Measurements from ENCODE around the gene PCDH15. TPM values are rescaled to one million over a fixed set of nuclear protein-coding genes. Genes with fewer than 3 reads are reported as not detected.

The PCDH15 gene
- total and polyA plus RNA-seq, 2 experiments from 2014 or later: not detected

- Histone ChIP-seq H3K4me3 (no peak overlapping the region), H3K36me3 (ENCODE audit: low read depth) (no peaks in the 10 kb centered on the region), H4K20me1 (ENCODE audit: insufficient read depth) (no peaks in the 10 kb centered on the region), H3F3A (ENCODE audit: insufficient read depth) (no peaks in the 10 kb centered on the region), H3K79me2 (ENCODE audit: insufficient read depth) (no peaks in the 10 kb centered on the region), H3K4me1 (ENCODE audit: insufficient read depth) (no peaks in the 10 kb centered on the region), H3K9me3 (ENCODE audit: low read depth) (no peaks in the 10 kb centered on the region), H3K9ac (no peak overlapping the region), H3K27ac (no peak overlapping the region), H3K9me2 (ENCODE audit: insufficient read depth) (no peaks in the 10 kb centered on the region), H3K4me2 (ENCODE audit: unreplicated experiment) (no peak overlapping the region), H3K27me3 (replicated peaks; ENCODE audit: insufficient read depth) (no peaks in the 10 kb centered on the region), H2AFZ (no peak overlapping the region)
- TF ChIP-seq EZH2 (IDR thresholded peaks at IDR 0.05; ENCODE audit: insufficient read depth, poor library complexity, severe bottlenecking) (no peak), EZH2phosphoT487 (IDR thresholded peaks at IDR 0.05; ENCODE audit: insufficient read depth, low read depth) (no peak)
- 34 to 38% methylated on average over 2 of the region's 2 CpGs for WGBS, 2 experiments (ENCODE audit: low coverage in 1 of 2, low lambda C conversion rate in 2 of 2, missing lambda C conversion rate in 2 of 2)
- in situ Hi-C loops (cut with MboI): no loop called here
- DNase-seq: no peak
These were observed 516.4 kb downstream of the PCDH15 start for GRCh38 chr10:54284526-54285193.

GRCh38 chr10:54282012-54282411, 519.0 kb downstream of the PCDH15 start:
- in situ Hi-C loops (cut with MboI): no loop called here
- 1 to 2% methylated on average over 2 of the region's 2 CpGs for WGBS, 2 experiments (ENCODE audit: low coverage in 1 of 2, low lambda C conversion rate in 2 of 2, missing lambda C conversion rate in 2 of 2)
- no peak overlapping the region for H3K27ac ChIP-seq
- no peak for DNase-seq
- no peaks in the 10 kb centered on the region for H3K4me1 ChIP-seq (ENCODE audit: insufficient read depth)
- H3K9ac ChIP-seq: no peak overlapping the region
- no peaks in the 10 kb centered on the region for H3K27me3 ChIP-seq (replicated peaks; ENCODE audit: insufficient read depth)
- no peak overlapping the region for H2AFZ ChIP-seq
- no peaks in the 10 kb centered on the region for H3K9me2 ChIP-seq (ENCODE audit: insufficient read depth)
- H3K4me2 ChIP-seq (ENCODE audit: unreplicated experiment): no peak overlapping the region
- H4K20me1 ChIP-seq (ENCODE audit: insufficient read depth): no peaks in the 10 kb centered on the region
- no peaks in the 10 kb centered on the region for H3K79me2 ChIP-seq (ENCODE audit: insufficient read depth)
- no peaks in the 10 kb centered on the region for H3F3A ChIP-seq (ENCODE audit: insufficient read depth)
- no peaks in the 10 kb centered on the region for H3K9me3 ChIP-seq (ENCODE audit: low read depth)
- no peak for TF ChIP-seq EZH2 (IDR thresholded peaks at IDR 0.05; ENCODE audit: insufficient read depth, poor library complexity, severe bottlenecking)
- TF ChIP-seq EZH2phosphoT487 (IDR thresholded peaks at IDR 0.05; ENCODE audit: insufficient read depth, low read depth): no peak
- no peaks in the 10 kb centered on the region for H3K36me3 ChIP-seq (ENCODE audit: low read depth)
- H3K4me3 ChIP-seq: no peak overlapping the region

- no peaks in the 10 kb centered on the region for H3K4me1 ChIP-seq (ENCODE audit: insufficient read depth)
- H3K36me3 ChIP-seq (ENCODE audit: low read depth): no peaks in the 10 kb centered on the region
- H3K27ac ChIP-seq: no peak overlapping the region
- H3K4me3 ChIP-seq: no peak overlapping the region
- DNase-seq: no peak
- TF ChIP-seq EZH2 (IDR thresholded peaks at IDR 0.05; ENCODE audit: insufficient read depth, poor library complexity, severe bottlenecking): no peak
- TF ChIP-seq EZH2phosphoT487 (IDR thresholded peaks at IDR 0.05; ENCODE audit: insufficient read depth, low read depth): no peak
- H3F3A ChIP-seq (ENCODE audit: insufficient read depth): no peaks in the 10 kb centered on the region
- WGBS, 2 experiments (ENCODE audit: low coverage in 1 of 2, low lambda C conversion rate in 2 of 2, missing lambda C conversion rate in 2 of 2): 0 to 3% methylated on average over 1 of the region's 1 CpG
- in situ Hi-C loops (cut with MboI): no loop called here
- H3K4me2 ChIP-seq (ENCODE audit: unreplicated experiment): no peak overlapping the region
- no peak overlapping the region for H2AFZ ChIP-seq
- no peaks in the 10 kb centered on the region for H4K20me1 ChIP-seq (ENCODE audit: insufficient read depth)
- H3K9ac ChIP-seq: no peak overlapping the region
- no peaks in the 10 kb centered on the region for H3K9me2 ChIP-seq (ENCODE audit: insufficient read depth)
- H3K9me3 ChIP-seq (ENCODE audit: low read depth): no peaks in the 10 kb centered on the region
- no peaks in the 10 kb centered on the region for H3K27me3 ChIP-seq (replicated peaks; ENCODE audit: insufficient read depth)
- H3K79me2 ChIP-seq (ENCODE audit: insufficient read depth): no peaks in the 10 kb centered on the region
These were observed 534.6 kb downstream of the PCDH15 start for GRCh38 chr10:54266395-54266794.

GRCh38 chr10:54262726-54263125, 538.3 kb downstream of the PCDH15 start:
- 25 to 32% methylated on average over 5 of the region's 5 CpGs for WGBS, 2 experiments (ENCODE audit: low coverage in 1 of 2, low lambda C conversion rate in 2 of 2, missing lambda C conversion rate in 2 of 2)
- H3F3A ChIP-seq (ENCODE audit: insufficient read depth): no peaks in the 10 kb centered on the region
- TF ChIP-seq EZH2phosphoT487 (IDR thresholded peaks at IDR 0.05; ENCODE audit: insufficient read depth, low read depth): no peak
- no peak for TF ChIP-seq EZH2 (IDR thresholded peaks at IDR 0.05; ENCODE audit: insufficient read depth, poor library complexity, severe bottlenecking)

More at GRCh38 chr10:54262726-54263125, 538.3 kb downstream of the PCDH15 start:
- Histone ChIP-seq H3K4me2 (ENCODE audit: unreplicated experiment) (no peak overlapping the region), H3K4me1 (ENCODE audit: insufficient read depth) (no peaks in the 10 kb centered on the region), H3K79me2 (ENCODE audit: insufficient read depth) (no peaks in the 10 kb centered on the region), H2AFZ (no peak overlapping the region), H3K9ac (no peak overlapping the region), H3K36me3 (ENCODE audit: low read depth) (no peaks in the 10 kb centered on the region), H3K27ac (no peak overlapping the region), H3K27me3 (replicated peaks; ENCODE audit: insufficient read depth) (no peaks in the 10 kb centered on the region), H3K9me2 (ENCODE audit: insufficient read depth) (no peaks in the 10 kb centered on the region), H4K20me1 (ENCODE audit: insufficient read depth) (no peaks in the 10 kb centered on the region), H3K4me3 (no peak overlapping the region), H3K9me3 (ENCODE audit: low read depth) (no peaks in the 10 kb centered on the region)
- no peak for DNase-seq
- in situ Hi-C loops (cut with MboI): no loop called here
